NCI-H446 treated with DMSO at 0.1 percent for 48 hours (cell line): Measurements from ENCODE around the gene PDZD2.
"Not testable (repeated sequence)": the region's sequence is repeated elsewhere in the genome, so short reads cannot be mapped to it uniquely, and the experiment has no call there.

Source experiments
- DNase-seq: peaks from one replicate; lab custom pipeline; 2025; lab: John Stamatoyannopoulos, UW

PDZD2 gene

DNA sequence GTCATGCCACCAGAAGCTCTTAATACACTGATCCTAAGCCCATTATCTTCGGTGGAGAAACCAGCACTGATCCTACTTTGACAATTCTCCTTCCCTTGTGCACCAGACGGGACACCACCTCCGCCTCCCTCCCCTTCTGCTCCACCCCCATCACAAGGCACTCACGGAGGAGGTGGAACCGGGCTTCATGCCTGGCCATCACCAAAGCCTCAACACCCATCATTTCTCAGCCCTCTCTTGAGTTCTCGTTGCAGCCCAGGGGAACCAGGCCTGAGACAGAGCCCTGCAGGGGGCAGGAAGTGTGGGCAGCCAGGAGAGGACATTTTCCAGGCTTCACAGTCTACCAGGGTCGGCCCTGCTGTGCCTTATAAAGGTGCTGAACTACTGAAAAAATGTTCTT lies 374.7 kb downstream of the PDZD2 start:
- no peak for DNase-seq

DNA sequence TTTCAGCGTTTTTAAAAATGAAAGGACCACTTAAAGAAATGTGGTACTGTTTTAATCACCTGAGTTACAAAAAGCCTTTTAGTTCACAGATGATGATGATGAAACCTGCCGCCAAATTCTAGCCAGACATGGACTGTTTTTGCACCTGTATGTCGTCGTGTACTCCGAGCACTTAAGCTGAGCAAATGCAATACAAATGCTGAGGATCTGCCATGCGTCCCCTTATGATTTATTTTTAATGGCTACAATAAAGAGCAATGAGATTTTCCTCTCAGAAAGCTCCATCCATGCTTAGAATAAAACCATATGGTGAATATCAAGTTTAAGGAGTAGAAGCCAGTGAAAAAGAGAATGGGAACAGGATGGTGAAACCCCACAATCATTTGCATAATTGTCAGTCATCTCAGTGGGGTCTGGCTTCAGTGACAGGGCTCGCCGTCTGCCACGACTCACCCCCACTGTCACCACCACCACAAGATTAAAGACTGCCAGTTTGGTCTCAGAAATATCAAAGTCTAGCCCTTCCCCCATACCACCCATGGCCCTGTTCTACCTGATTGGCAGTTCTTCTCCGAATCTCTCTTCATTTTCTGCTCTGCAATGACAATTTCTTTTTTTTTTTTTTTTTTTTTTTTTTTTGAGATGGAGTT lies 375.3 kb downstream of the PDZD2 start:
- no peak for DNase-seq

DNA sequence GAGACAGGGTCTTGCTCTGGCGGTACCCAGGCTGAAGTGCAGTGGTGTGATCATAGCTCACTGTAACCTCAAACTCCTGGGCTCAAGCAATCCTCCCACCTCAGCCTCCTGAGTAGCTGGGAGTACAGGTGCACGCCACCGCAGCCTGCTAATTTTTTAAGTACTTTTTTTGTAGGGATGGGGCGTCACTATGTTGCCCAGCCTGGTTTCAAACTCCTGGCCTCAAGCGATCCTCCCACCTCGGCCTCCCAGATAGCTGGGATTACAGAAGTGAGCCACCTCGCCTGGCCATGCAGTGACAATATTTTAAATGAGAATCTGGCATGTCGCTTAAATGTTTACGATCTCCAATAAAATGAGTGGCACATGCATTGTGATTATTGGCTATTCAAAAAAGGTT lies 376.3 kb downstream of the PDZD2 start:
- DNase-seq: not testable (repeated sequence)

DNA sequence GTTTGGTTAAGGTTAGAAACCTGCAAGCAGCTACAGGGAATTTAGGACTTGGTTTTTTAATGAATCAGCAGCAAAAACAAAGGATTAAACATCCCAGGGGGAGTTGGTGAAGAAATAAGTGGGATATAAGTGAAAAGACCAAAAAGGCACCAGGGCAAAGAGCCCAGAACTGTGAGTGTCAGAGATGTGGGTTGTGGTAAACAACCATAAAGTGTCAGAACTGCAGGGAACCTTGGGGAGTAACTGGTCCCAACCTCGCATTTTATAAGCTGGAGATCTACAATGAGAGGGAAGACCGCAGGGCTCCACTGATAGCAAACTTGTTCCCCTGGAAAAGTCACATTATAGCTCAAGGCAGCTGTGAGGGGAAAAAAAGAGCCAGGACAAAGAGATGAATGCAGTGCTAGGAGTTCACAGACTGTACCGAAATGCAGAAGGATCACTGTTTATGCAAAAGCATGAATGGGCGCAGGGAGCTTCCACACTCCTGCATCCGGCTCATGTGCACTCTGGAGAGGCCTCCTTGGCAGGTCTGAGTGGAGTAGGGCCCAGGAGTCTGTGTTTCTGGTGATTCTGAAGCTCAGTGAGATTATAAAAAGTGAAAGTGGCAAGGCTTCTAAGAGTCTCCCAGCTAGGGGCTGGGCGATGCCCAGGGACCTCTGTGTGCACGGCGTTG lies 378.9 kb downstream of the PDZD2 start:
- DNase-seq: no peak

DNA sequence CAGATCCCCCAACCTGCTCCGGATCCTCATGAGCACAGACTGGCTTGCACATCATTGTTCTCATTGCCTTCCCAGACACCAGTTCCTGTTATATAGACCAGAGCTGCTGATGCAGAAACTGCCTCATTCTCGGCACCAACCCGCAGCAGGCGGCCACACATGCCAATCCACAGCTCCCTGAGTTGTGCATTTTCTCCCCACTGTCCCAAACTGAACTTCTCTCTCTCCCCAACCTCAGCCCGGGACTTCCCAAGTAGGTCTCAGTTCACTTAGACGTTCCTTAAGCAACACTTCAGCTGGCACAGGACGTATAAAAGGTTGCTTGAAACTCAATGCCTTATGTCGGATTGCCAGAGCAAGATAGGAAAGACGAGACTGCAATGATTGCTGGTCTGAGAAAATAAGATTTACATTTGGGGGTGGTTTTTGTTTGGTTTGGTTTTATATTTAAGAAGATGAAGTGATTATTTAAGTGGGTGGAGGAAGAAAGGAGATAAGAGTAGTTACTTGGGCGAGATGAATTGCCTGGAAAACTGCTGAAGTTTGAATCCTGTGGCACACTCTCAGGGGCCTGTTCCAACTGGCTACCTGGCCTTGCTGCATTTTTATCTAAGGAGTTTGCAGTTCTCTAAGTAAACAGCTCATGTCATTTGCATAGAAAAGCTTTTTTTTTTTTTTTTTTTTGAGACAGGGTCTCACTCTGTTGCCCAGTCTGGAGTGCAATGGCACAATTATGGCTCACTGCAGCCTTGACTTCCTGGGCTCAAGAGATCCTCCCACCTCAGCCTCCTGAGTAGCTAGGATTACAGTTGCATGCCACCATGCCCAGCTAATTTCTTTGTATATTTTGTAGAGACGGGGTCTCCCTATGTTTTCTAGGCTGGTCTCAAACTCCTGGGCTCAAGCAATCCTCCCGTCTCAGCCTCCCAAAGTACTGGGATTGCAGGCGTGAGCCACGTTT lies 379.8 kb downstream of the PDZD2 start:
- no peak for DNase-seq

DNA sequence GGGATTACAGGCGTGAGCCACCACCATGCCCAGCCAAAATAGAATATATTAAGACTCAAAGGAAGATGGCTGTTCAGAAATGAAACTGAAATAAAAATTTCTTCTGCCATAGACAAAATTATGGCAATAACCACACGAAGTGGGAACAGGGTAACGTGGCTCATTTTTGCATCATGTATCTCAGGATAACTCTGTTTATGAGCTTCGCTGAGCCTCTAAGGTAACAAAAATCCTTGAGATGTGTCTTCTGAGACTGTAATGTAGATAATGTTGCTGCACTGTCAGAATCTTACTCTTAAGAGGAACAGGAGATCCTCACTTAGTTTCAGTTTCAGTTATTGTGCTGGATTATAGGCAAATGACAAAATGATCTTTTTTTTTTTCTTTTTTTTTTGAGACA lies 381.3 kb downstream of the PDZD2 start:
- no peak for DNase-seq

DNA sequence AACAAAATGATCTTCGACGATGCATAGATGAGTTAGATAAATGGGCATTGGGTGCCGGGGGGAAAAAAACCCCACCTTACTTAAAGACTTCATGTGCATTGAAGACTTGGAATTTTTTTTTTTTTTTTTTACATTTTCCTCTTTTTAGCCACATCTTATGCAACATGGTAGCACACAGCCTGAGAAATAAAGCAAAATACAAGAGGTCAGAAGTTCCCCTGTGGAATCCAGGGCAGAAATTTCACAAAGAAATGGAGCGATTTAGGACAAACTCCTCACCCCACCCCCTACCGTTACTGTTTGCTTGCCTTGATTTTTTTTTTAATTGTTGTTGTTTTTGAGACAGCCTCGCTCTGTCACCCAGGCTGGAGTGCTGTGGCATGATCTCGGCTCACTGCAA lies 382.0 kb downstream of the PDZD2 start:
- DNase-seq: no peak

DNA sequence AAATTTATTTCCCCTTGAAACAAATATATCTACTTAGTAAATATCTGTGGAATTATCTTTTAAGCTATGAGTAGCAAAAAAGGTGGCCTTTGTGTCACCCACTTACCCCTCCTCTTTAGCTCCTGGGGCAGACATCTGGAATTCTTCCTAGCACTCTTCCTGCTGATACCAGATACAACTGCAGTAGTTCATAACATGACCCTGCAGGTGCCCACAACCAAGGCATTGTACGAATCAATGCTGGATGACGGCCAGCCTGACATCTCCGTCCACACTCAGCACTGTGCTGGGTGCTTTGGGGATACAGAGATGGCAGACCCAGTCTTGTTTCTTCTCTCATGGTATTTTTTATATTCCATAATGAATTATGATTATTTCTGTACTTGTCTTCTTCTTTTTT lies 382.8 kb downstream of the PDZD2 start:
- no peak for DNase-seq

DNA sequence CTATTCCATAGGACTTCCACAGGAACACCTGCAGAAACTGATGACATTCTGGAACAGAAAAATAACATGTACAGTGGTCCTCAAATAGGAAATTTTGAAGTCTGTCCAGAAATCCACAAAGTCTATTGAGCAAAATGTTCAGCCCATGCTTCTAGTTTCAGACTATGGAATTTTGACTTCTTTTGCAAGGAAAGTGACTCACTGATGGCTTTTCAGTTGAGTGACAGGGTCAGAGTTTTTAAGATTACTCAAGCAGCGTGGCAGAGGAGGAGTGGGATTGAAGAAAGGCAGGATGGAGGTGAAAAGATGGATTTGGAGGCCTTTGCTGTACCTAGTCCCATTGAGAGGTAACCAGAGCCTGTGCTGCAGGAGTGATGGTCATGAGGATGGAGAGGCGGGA lies 383.7 kb downstream of the PDZD2 start:
- DNase-seq: no peak

DNA sequence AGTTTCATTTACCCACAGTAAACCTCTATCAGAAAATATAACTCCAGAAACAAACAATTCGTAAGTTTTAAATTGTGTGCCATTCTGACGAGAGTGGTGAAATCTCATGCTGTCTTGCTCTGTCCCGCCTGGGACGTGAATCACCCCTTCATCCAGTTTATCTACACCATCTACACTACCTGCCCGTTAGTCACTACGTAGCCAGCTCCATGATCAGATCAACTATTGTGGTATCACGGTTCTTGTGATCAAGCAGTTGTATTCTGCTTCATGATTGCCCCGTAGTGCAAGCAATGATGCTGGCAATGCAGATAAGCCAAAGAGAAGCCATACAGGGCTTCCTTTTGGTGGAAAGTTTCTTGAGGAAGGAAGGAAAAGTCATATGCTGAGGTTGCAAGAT lies 384.9 kb downstream of the PDZD2 start:
- no peak for DNase-seq

DNA sequence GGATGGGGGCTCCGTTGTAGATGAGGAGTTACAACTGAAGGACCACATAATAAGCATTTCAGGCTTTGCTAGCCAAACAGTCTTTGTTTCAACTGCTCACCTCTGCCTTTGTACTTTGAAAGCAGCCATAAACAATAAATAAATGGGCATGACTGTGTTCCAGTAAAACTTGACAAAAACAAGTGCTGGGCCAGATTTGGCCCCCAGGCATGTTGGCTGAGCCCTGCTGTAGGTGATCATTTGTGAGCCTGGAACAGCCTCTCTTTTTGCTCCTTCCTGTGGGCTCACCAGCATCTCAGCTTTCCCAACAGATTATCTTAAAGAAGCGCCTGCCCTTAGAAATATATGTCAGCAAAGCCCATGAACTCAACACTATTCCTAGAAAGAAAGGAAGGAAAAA lies 385.8 kb downstream of the PDZD2 start:
- DNase-seq: no peak

DNA sequence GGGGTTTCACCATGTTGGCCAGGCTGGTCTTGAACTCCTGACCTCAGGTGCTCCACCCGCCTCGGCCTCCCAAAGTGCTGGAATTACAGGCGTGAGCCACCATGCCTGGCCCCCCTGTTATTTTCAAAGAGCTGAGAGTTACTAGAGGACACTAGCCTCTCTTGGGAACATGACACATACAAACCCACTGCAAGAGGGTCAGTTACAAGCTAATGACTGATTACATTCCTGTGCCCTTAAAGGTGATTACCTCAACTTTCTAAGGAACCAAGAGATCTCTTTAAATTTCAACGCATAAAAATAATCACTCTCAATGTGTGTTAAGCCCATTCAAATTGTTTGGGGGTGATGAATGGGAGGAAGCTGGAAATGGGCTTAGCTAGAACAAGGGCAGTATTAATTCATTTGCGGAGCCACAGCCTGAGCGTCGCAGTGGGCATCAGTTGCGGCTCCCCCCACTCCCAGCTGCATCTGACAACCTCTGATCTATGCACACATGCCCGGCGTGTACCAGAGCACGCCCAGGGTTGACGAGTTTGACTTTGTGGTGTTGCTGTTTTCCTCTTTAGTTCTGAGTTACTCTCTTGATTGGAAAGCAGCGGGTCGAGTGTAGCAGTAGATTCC lies 388.3 kb downstream of the PDZD2 start:
- no peak for DNase-seq

DNA sequence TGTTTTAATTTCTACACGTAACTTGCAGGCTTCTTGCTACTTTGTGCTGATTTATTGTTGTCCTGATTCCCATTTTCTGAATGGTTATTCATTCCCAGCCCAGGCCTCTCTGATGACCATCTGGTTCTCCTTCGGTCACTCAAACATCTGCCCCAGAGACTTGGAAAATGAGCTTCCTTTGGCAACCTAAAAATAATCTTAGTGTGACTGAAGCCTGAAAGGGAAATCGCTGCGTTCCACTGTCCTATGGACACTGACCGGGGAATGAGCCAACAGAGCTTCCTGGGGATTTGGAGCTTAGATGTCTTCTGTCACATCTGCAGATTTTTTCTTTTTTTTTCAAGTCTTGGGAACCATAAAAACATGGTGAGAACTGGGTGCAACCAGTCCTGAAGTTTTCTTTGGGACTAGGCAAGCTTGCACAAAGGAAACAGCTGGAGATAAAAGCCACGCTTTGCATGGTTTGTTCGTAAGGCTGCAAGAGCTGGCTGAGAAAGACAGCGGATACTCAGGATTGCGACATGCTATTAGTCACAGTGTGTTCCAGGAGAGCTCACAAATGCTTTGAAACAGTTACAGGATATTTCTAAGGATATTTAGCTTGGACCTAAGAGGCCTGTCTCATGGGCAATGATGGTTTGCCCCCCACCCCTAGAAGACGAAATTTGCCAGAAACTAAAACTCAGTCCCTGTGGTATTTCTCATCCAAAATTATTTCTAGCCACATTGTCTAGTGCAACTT lies 389.0 kb downstream of the PDZD2 start:
- DNase-seq: no peak

DNA sequence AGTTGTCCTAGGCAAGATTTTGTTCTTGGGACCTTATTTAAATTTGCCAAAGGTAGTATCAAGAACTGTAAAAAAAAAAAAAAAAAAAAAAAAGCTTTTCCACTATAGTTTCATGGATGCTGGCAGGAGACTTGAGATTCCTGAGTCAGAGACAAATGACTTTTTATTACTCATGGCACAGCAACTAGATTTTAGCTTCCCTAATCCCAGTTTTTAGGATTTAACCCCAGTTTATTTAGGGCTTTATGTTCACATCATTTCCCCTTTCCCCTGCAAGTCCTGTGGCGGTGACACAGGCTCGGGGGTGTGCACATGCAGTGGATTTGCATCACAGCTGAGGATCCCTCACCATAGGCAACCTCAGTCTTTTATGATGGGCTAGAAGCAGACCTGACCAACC lies 390.3 kb downstream of the PDZD2 start:
- no peak for DNase-seq

DNA sequence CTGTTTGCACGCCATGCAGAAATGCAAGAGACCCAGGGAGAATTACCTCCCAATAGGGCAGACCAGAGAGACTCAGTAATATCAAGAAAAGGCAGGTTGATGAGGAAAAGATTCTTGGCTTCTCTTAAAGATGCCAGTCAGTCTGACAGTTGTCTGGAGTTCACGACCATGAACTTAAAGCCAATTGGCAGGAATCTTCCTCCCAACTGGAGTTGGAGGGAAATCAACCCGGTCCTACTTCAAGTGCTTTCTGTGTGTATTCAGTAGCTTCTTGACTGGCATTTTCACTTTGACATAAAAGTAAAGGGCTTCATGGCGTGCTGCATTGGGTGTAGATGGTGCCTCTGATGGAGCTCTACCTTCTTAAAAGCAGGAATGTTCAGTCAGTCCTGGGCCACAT lies 390.9 kb downstream of the PDZD2 start:
- peak; percentile 35 for DNase-seq

DNA sequence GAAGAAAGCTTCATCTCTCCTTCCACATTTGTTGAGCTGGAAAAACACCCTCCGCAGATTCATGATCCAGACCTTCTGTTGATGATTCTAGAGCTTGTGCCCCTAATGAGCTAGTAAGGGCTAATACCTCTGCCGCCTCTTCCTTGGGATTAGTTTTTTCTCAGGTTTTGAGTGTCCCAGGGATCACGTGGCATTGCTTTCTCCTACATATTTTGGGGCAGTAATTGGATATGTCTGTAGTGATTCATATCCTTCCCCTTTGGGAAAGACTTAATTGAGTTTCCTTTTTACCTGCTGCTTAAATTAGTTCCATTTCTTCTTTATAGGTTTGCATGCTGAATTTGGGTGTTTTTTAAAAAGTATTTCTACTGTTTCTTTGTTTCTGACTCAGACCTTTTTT lies 391.3 kb downstream of the PDZD2 start:
- DNase-seq: no peak

DNA sequence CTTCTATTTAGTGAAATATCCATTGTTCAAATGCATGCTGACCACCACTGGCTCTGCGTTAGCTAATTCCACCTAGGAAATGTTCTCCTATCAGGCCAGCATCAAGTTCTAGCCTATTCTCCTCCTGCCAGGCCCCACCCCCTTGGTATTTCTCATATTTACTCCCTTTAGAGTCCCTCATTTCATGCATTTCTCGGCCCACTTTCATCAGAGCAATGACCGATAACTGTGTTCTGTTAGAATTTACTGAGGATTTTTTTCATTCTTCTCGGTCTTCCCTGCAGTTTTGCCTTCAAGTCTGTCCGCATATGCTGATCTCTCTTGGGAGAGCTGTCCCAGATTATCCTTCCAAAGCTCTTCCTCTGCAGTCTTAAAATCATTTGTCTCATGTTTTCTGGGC lies 391.8 kb downstream of the PDZD2 start:
- DNase-seq: no peak

DNA sequence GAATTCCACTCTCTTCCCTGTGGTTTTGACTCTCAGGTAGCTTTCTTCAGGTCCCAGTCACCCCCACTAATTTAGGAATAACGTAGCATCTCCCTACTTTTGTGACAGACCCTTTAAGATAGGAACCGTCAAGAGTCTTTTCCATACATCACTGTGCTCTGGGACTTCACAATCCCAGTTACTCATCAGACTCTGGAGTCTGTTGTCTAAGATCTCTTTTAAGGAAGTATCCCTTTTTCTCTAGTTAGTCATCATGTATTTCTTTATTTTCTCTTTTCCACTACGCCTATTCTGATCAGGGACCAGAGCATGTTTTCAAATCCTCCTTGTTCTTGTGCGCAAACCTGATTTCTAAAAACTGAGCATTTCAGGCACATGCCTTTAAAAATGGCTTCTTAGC lies 392.2 kb downstream of the PDZD2 start:
- no peak for DNase-seq

DNA sequence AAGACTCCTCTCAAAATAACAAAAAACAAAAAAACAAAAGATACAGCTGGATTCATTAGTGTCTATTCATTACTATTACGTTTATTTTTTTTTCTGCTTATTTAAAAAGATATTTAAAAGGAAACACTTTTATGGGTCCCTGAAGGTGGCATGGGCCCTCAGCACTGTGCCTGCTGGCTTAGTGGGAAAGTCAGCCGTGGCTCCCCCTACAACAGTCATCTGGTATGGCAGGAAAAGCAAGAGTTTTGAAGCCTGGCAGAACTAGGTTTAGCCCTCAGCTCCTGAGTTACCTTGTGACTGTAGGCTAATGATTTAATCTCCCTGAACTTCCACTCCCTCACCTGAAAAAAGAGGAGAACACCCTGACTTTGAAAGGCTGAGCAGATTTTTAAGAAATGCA lies 399.6 kb downstream of the PDZD2 start:
- DNase-seq: no peak

DNA sequence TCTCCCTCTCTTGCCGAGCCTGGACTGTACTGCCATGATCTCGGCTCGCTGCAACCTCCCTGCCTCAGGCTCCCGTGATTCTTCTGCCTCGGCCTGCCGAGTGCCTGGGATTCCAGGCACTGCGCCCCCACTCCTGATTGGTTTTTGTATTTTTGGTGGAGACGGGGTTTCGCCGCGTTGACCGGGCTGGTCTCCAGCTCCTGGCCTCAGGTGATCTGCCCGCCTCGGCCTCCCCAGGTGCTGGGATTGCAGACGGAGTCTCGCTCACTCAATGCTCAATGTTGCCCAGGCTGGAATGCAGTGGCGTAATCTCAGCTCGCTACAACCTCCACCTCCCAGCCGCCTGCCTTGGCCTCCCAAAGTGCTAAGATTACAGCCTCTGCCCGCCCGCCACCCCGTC lies 400.2 kb downstream of the PDZD2 start:
- DNase-seq: not testable (repeated sequence)

DNA sequence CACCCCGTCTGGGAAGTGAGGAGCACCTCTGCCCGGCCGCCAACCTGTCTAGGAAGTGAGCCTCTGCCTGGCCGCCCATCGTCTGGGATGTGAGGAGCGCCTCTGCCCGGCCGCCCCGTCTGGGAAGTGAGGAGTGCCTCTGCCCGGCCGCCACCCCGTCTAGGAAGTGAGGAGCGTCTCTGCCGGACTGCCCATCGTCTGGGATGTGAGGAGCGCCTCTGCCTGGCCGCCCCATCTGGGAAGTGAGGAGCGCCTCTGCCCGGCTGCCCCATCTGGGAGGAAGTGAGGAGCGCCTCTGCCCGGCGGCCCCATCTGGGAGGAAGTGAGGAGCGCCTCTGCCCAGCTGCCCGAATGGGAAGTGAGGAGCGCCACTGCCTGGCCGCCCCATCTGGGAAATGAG lies 400.7 kb downstream of the PDZD2 start:
- DNase-seq: not testable (repeated sequence)

DNA sequence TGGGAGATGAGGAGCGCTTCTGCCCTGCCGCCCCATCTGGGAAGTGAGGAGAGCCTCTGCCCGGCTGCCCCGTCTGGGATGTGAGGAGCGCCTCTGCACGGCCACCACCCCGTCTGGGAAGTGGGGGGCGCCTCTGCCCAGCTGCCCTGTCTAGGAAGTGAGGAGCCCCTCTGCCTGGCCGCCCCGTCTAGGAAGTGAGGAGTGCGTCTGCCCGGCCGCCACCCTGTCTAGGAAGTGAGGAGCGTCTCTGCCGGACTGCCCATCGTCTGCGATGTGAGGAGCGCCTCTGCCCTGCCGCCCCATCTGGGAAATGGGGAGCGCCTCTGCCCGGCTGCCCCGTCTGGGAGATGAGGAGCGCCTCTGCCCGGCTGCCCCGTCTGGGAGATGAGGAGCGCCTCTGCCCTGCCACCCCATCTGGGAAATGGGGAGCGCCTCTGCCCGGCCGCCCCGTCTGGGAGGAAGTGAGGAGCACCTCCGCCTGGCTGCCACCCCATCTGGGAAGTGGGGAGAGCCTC lies 401.3 kb downstream of the PDZD2 start:
- DNase-seq: not testable (repeated sequence)
